Middle frontal gyrus (tissue), 1 donor: ENCODE measurements around the gene CNTNAP5.

Source experiments
- DNase-seq: peaks from one replicate; pipeline ENCODE4 v3.0.0-alpha.2; 2015; ENCODE audit warnings: low spot score; ENCODE audit errors: extremely low spot score

The CNTNAP5 gene

GRCh38 chr2:124683536-124684428 is 658.7 kb downstream of the CNTNAP5 start:
- no peak for DNase-seq

DNA sequence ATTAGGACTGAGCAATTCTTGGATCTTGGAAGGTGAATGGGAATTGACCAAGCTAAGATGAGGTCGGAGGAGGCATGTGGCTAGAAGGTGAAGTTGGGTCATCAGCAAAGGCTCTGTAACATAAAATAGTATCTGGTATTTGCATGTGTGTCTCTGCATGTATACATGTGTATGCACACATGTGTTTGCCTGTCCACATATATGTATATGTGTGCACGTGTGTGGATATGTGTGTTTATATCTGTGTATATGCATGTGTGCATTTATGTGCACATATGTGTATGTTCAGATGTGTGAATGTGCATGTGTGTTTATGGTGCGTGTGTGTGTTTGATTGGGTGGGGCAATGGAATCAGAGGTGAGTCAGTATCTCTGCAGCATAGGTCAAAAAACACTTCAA is 664.3 kb downstream of the CNTNAP5 start:
- DNase-seq, result no peak

GRCh38 chr2:124692216-124692615 is 667.1 kb downstream of the CNTNAP5 start:
- no peak for DNase-seq

- DNase-seq, result no peak
Observed at GRCh38 chr2:124692707-124693106, 667.6 kb downstream of the CNTNAP5 start.

DNA sequence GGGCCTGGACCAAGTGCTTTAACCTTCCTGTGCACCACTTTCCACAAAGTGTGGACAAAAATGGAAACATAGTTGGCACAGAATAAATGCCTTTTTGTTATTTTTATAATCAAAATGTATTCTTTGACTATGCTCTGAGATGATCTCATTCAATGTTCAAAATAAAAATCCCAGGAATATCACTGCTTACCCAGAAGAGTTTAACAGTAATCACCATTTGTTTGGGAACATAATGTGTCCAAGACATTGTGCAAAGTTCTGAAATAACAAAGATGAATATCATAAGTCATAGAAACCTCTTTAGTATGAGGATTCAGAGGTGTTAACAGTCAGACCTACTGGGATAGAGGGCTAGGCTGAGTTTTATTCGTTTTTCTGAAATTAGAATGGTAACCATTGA is 668.1 kb downstream of the CNTNAP5 start:
- peak; percentile 28 for DNase-seq

DNA sequence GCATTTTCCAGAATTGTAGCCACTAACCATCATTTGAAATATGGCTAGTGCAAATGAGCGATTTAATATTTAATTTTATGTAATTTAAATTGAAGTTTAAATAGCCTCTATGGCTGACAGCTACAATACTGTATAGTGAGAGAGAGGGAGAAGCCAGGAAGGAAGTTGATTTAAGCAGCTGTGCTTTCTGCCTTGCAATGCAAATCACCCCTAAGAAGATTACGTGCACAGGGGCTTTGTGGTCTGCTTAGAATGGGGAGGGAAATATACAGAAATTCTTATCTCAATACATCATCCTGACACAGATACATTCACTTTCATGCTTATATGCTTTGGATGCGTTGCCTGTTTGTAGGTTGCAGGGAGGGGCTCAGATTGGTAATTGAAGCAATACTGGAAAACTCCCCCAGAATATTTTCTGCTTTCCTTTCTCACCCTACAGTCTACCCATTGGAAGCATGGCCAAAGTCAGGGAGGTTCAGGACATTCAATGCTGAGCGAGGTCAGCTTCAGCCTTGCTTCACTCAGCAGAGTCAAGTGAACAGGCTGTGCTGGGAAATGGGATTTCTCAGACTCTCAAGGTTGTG is 674.0 kb downstream of the CNTNAP5 start:
- no peak for DNase-seq

GRCh38 chr2:124702777-124703176 is 677.7 kb downstream of the CNTNAP5 start:
- no peak for DNase-seq

DNA sequence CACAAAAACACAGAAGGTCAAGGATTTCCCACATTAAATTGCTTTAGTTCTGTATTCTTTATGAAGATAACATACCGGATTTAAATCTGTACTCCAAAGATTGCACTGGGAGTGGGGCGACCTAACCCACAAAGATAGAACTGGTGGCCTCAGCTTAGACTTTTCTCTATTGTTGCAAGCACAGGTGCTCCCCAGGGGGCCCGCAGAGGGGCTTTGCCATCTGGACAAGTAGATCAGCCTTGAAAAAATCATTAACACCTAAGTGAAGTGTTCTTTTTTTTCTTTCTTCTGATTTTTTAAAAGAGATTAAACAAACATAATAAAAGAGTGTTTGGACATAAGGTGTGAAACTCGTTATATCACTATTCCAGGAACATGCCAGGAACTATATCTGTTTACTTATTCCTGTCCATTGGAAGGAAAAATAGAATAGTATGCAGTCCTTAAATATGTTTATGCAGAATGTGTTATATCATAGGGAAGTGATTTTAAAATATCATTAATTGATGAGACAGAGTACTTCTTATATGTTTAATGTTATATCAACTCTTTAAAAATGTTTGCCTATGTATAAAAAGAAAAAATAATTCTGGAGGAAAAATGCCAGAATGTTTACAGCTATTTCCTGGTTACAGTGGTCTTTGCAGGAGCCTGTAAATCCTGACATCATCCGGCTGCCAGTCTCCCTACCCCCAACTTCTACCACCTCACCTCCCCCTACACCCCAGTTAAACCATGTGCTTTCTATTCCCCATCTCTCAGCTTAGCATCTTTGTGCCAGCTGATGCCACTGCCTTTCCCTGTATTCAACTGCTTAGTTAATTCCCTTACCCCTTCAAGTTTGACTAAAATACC is 679.2 kb downstream of the CNTNAP5 start:
- DNase-seq, result no peak

GRCh38 chr2:124708661-124709060 is 683.6 kb downstream of the CNTNAP5 start:
- no peak for DNase-seq

- no peak for DNase-seq
Observed at GRCh38 chr2:124713969-124714368, 688.9 kb downstream of the CNTNAP5 start.

GRCh38 chr2:124725187-124725586 is 700.1 kb downstream of the CNTNAP5 start:
- DNase-seq, result no peak

DNA sequence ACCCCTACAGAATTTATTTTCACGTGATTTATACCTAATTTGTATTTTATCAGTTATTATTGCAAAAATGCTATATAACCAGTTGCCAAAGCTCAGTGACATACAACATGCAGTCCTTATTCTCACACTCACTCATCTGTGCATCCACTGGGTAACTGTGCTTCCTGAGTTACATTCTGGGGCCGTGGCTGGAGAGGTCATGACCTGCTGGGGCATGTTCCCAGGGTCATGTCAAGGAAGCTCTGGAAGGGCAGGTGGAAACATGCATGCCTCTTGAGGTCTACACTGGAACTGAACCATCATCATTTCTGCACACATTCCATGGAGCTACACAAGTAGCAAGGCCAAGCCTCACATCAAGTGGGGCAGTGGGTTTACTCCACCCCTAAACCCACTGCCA is 715.5 kb downstream of the CNTNAP5 start:
- no peak for DNase-seq

- no peak for DNase-seq
Observed at GRCh38 chr2:124753842-124754241, 728.8 kb downstream of the CNTNAP5 start.

- no peak for DNase-seq
Observed at GRCh38 chr2:124755386-124755785, 730.3 kb downstream of the CNTNAP5 start.

GRCh38 chr2:124756048-124756447 is 731.0 kb downstream of the CNTNAP5 start:
- no peak for DNase-seq

DNA sequence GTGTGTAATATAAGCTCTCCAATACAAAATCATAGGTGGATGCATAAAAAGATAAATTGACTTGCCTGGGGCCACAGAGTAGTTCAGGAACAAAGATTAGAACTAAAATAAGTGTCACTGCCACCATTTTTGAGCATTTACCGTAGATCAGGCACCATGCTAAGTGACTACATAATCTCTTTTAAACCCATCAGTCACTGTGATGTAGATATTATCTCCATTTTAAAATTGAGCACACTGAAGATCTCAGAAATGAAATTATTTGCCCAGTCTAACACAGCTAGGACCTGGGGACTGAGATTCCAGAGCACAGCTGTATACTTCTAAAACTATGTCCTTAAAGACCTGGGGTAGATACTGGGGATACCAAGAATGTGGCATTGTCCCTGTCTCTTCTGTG is 737.3 kb downstream of the CNTNAP5 start:
- DNase-seq, result no peak

DNA sequence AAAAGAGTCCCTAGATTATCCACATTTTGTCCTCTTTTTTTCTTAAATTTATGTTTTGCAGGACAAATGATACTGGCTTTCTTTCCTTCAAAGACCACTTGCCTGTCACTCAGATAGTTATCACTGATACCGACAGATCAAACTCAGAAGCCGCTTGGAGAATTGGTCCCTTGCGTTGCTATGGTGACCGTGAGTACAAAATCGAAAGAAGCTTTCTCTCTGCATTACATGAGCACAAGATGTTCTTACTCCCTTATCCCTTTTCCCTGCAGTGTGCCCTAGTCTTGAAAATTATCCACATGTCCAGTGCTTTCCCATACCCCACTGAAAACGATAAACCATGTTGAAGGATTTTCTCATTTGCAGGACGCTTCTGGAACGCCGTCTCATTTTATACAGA is 738.5 kb downstream of the CNTNAP5 start:
- no peak for DNase-seq

DNA sequence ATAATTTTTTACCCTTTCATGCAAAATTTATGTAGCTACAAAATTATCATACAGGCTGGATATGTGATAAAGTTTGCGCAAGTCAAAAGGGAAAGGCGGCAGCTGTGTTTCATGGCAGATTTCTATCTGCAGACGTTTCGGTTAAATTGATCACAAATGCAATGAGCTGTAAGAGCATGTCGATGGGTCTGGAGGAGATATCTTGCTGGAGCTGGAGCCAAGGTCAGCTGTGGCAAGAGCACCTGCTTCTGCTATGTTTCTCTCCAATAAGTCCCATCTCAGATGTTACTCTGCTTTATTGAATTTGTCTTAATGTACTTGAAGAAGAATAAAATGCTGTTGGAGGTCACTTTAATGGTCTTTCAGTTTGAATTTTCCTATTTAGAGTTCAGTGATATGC is 749.7 kb downstream of the CNTNAP5 start:
- no peak for DNase-seq

- no peak for DNase-seq
Observed at GRCh38 chr2:124776332-124776731, 751.2 kb downstream of the CNTNAP5 start.

- no peak for DNase-seq
Observed at GRCh38 chr2:124778076-124778475, 753.0 kb downstream of the CNTNAP5 start.

DNA sequence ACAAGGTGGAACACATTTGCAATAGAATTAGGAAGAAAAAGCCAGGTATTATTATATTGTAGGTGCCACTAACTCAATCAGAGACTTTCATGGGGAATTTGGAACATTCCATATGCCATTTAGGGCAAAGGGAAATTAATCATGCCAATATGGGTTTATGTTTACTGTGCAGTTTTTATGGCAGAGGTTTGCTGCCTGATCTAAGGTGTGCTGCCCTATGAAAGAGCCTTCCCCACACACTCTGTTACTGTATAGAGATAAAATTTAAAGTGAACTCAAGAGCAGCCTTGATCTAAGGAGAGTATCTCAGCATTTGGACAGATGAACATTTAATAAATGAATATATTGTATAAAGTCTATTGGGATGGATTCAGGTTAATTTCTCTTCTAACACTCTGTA is 771.6 kb downstream of the CNTNAP5 start:
- no peak for DNase-seq

DNA sequence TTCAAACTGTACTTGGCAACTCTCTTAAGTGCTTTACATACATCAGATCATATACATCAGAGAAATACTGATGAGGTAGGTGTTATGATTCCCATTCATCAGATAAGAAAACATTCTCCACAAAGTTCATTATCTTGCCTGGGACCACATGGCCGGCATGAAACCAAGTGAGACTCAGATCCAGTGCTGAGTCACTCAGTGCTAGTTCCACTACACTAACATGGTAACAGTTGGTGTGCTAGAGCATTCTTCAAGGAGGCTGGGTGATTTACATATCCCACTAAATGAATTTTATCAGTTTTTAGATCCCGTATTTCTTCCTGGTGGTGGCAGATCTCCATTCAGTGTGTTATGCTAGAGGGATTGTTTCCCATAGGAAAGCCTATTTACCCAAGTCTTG is 772.0 kb downstream of the CNTNAP5 start:
- DNase-seq, result no peak
